KG1 (cell line): Measurements from ENCODE around the gene NET1.
A peak's percentile ranks its signal among the peaks of the same experiment; 100 is the strongest.
"Not testable (repeated sequence)": the region's sequence is repeated elsewhere in the genome, so short reads cannot be mapped to it uniquely, and the experiment has no call there.

ENCODE experiments used
- DNase-seq: peaks from one replicate; lab custom pipeline; 2025; lab: John Stamatoyannopoulos, UW

The NET1 gene

DNA sequence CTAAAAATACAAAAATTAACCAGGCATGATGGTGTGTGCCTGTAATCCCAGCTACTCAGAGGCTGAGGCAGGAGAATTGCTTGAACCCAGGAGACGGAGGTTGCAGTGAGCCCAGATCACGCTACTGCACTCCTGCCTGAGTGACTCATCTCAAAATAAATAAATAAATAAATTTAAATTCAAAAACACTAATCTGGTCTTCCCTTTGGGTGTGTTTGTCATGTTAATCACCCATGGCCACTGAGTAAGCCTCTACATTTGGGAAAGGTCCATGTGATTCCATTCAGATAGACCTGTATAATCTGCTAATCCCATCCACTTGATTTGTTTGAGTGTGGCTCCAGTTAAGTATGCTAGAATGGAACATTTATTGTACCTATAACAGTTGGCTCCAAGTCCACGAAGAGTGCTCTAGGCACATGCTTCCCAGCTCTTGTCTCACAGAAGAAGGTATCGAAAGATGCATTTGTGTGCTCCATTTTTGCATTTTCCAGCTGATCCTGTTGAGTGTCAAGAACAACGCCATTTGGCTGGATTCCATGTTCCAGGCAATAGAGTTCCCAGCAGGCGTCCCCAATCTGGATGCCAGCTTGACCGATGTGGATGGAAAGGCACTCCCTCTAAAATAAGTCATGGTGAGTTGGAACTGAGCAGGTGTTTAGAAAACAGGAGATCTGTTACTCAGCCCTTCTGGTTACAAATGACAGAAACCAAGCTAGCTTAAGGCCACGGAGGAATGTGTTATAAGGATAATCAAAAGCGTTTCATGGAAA is 11.7 kb upstream of the NET1 start:
- no peak for DNase-seq

DNA sequence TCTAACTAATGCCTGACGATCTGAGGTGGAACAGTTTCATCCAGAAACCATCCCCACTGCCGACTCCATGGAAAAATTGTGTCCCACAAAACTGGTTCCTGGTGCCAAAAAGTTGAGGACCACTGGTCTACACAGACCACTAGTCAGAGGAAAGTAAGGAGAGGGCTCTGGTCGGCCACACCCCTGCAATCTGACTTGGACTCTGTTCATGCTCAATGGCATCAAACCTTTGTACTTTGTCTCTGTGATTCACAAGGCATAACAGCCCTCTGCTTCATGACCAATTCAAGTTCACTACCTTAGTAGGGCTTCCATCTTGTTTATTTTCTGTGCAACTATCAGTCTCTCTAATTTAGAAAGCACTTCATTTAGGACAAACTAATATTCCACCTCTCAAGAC is 9.6 kb upstream of the NET1 start:
- no peak for DNase-seq

DNA sequence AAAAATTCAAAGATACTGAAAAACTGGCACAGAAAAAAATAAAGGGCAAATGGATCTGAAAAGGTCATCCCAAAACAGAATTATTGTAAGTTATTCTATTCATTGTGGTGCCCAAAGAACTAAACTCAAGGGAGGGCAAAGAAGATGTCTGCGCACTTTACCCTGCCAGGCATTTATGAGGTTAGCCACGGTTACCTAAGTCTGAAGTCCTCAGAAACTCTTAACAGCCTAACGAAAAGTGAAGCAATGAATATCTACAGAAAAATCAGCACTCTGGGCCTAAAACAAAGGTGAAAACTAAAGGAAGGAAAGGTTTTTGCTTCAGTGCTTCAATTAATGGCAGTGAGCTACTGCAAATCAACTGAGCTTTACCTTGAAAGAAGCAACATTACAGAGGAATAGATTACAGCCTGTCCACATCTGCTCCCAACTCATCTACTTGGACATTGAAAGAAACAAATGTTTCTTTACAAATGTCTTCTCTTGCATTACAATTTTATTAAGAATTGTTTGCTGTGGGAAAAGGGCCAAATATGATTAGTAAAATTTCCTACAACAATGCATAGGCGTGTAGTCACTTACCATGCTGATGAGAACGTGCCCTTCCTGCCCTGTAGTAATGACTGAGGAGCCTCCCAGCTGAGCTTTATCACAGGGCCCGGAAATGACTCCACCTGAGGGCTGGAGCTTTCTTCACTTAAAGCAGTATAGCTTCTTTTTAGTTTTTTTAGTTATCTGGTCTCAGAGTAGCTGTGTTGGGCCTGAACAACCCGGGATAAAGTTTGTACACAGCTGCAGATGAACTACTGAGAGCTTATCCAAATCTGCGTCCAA is 7.9 kb upstream of the NET1 start, which contains the start of gene TUBAL3:
TUBAL3 (minus strand) TSS at position 621 of the 834 bp plus-strand sequence; CDS start at position 585, 36 bp downstream.
- no peak for DNase-seq

DNA sequence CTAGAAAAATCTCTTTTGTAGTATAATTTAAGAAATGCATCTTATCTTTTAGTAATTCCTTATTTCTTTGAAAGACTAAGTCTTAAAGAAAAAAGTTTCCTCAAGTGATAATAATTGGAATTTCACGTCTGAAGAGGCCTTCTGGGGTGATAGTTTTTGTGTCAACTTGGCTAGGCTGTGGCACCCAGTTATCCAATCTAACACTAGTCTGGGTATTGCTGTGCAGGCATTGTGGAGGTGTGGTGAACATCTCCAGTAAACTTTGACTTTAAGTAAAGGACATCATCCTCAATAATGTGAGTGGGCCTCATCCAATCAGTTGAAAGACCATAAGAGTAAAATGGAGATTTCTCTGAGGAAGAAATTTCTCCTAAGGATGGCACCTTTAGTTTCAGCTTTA is 5.4 kb upstream of the NET1 start:
- DNase-seq: no peak

DNA sequence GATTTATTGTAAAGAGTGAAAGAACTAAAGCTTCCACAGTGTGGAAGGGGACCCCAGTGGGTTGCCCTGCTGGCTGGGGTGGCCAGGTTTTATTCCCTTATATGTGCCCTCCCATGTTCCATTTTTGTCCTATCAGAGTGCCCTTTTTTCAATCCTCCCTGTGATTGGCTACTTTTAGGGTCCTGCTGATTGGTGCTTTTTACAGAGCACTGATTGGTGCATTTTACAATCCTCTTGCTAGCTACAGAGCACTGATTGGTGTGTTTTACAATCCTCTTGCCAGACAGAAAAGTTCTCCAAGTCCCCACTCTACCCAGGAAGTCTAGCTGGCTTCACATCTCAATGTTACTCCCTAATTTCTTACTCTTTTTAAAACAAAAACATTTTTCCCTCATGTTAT is 1.6 kb upstream of the NET1 start:
- DNase-seq: not testable (repeated sequence)

DNA sequence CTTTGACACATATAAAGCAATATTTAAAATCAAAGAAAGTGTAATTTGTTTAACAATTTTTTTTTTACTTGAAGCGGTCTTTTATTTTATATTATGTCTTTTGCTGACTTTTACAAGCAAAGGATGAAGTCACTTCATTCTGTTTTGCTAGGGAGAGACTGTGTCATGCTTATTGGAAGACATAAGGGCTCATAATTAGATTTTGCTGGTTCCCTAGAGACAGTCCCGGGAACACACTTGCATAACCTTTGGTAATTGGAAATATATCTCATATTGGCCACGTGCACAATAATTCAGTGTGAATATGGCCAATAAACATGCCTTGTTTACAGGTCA is 448 bp upstream of the NET1 start:
- no peak for DNase-seq

DNA sequence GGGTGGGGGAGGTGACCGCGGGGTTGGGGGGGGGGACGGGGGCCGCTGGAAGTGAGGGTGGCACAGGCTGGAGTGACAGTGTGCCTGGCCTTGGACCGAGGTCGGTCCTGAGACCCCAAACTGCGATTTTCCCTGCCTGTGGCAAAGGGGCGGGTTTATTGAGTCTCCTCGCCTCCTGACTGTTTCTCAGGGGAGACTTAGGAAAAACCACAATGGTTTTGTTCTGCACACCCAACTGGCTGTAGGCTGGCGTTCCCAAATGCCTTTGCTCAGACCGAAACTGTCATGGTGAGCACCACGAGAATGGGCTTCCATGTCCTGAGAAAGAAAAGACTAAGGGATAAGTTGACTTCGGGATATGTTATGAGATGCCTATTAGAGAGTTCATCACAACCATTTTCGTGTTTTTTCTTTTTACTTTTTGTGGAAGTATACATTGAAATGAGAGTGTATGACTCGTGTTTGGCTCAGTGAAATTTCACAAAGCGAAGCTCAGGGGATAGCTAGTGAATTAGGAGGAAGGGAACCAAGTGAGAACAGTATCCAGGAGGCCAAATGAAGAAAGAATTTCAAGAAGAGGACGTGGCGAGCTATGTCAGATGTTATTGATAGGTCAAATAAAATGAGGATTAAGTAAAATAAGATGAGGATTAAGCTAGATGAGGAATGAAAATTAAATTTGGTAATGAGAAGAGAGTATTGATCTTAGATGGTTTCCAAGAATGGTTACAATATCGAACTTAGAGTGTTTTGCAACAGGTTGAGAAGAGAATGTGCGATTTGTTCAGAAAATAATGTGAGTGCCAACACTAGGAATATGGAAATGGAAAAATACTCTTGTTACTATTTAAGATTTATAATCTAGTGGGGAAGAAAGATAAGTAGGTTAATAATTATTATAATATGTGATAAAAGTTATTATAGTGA is 918 bp downstream of the NET1 start:
- no peak for DNase-seq

DNA sequence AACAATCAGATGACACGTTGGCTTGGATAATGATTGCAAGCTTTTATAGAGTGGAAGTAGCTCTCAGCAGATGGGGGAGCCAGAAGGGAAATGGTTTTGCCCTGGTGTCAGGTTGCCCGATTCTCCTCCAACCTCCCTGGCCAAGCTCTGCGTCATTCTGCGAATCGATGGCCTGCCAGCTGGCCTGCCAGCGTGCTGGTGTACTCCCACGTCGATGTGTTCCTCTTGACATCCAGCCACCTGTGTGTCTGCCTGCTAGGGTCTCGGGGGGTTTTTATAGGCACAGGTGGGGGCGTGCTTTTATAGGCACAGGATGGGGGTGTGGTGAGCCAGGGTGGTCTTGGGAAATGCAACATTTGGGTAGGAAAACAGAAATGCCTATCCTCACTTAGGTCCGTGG is 4.6 kb downstream of the NET1 start:
- DNase-seq: no peak

DNA sequence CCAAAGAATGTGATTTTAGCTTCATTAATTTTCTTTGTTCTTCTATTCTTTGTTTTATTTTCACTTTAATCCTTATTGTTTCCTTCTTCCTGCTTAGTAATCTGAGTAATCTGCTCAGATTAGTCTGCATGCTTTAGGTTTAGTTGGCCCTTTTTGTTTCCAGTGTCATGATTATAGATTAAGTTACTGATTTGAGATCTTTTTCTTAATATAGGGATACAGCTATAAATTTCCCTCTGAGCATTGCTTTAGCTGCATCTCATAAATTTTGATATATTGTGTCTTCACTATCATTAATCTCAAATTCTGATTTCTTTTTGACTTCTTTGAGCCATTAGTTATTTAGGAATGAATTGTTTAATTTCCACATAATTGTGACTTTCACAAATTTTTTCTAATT is 6.2 kb downstream of the NET1 start:
- DNase-seq: no peak

DNA sequence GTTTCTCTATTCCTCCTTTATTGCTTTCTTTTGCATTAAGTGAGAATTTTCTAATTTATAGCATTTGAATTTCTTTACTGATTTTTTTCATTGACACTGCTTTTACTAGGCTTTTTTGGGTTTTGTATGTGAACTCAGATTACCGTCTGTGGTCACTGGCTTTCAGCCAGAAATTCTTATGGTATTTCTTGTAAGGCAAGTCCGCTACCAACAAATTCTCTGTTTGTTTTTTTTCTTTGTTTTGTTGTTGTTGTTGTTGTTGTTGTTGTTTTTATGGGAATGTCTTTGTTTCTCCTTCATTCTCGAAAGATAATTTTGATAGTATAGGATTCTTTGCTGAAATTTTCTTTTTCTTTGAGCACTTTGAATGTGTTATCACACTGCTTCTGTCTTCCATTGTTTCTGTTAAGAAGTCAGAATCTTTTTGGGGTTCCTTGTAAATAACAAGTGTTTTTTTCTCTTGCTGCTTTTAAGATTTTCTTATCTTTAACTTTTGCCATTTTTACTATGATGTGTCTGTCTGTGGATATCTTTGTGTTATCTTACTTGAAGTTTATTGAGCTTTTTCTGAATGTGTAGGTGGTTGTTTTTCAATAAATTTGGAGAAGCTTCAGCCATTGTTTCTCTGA is 7.2 kb downstream of the NET1 start:
- DNase-seq: no peak

DNA sequence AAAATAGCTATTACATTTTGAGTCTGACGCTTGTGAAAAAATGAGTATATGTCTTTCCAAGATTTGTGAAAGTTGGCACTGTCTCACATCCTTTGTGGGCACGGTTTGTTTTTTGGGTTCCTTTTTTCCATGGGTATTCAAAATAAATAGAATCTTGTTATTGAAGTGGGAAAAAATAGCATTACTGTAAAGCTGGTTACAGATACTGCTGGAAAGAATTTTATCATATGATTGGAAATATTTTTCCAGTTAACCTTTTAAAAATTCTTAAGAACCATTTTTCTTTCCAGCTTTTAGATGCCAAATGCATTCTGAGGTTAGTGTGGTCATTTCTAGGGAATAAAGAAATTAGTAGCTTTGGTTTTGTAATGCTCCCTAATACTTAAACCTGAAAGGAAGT is 11.4 kb downstream of the NET1 start:
- no peak for DNase-seq

DNA sequence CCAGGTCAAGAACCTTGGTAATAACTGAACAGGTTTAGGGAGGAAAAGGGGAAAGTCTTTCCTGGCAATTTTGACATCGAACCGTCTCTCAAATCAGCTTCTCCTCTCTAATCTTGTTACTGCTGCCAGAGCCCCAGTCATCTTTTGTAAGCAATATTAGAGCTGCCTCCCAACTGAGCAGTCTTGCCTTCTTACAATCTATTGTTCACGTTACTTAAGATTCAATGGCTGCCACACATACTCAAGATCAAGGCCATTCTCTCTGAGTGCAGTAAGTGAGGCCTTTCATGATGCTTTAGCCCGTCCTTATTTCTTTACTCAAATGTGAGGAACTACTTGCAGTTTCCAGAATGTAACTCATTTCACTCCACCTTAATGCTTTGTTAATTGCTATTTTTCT is 12.4 kb downstream of the NET1 start:
- no peak for DNase-seq

DNA sequence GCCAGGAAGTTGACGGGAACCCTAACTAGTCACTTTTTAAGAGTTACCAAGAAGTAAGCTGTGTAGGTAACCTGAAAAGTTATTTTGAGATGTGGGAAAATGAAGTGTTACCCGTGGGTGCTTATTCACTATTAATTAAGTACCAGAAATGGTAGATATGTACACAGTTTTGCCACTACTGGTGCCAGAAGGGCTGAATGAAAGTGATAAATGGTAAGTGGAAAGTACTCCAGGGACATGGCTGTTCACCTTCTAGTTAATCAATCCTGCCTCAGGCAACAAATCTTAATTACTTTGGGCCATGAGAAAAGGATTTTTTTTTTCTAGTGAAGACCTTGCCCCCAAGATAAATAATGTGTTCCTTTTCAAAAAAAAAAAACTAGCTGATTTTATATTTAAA is 15.8 kb downstream of the NET1 start:
- no peak for DNase-seq

DNA sequence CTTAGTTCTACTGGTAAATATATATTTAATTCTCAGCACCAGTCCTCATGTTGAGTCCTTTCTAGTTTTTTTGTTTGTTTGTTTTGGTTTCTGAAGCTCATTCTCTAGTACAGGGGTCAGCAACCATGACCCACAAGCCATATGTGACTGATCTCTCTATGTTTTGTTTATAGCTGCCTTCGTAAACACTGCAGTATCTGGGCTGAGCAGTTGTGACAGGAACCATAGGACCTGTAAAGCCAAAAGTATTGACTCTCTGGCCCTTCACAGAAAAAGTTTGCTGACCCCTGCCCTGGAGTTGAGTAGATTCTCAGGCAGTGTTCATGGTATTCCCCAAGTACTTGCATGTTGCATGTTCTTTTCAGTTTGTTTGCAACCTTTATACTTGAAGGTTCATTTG is 20.8 kb downstream of the NET1 start:
- DNase-seq: no peak

DNA sequence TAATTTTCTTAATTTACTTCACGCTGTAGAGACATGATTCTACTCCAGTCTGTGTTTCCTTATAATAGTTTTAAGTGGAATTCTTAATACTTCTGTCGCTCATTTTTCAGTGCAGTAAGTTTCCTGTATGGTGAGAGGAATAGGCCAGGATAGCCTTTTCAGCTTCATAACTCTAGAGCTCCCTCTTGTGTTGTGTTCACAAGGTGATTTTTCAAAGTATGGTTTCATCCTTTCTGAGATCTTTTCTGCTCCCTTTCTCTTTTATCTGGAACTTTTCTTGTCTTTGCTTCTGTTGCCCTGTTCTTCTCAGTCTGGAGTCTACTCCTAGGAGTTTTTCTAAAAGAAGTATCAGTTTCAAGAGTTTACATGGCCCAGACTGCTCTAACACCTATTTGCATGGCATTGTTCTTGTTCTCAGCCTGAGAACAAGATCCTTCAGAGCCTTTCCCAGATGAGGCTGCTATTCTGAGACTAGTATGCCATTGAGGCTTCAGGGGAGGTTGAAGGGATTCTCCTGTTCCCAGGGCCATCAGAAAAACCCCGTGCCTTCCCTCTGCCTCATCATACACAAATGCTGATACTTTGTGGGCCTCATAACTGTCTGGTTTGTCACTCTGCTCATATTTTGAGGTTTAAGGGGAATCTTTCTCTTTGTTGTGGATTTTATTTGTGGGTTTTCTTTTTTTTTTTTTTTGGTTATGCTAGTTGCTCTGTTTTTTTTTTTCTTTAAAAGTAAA is 21.8 kb downstream of the NET1 start:
- DNase-seq: peak; percentile 9

DNA sequence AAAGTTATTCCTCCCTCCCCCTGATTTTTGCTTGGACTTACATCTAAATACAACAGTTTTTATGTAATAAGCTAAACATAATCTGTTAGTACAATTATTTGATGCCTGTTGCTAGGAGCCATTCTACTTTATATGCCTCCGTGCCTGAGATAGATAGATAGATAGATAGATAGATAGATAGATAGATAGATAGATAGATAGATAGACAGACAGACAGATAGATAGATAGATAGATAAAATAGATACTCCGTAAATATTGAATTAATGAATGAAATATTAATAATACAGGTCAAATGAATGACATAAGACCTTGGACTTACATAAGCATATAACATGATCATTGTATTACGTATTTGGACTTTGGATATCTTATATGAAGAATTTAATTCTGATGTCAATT is 23.0 kb downstream of the NET1 start:
- no peak for DNase-seq

DNA sequence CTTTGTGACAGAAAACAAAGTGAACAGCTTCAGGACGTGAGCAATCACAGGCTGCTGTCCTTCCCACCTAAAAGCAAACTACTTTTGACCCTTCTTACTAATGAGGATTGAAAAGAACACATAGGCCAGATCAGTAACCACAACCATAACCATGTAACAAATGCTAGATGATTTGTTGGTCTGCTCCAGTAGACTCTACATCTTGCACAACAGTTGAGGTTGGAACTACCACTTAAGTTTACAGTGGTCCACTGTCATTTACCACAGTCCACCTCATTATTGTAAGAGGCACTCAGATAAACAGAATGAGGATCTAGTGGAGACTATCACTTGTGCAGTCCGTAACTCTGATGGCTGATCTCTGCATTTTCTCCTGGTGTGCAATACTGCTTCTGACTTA is 27.8 kb downstream of the NET1 start:
- DNase-seq: no peak

DNA sequence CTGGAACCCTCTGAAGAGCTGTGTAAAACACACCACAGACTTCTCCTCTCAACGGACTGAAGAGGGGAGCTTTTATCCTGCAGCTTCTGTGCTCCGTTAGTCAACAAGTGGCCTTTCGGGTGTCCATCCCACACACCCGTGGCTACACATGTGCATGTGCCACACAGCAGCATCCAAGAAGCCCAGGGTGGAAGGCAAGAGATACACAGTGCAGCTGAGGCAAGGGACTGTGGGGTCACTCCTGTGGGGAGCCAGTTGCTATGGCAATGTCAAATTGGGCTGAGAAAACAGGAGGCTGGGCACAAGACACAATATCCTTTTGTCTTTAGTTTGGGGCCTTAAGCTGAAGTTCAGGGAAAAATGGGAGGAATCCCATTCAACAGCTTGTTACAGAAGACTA is 28.7 kb downstream of the NET1 start:
- no peak for DNase-seq

DNA sequence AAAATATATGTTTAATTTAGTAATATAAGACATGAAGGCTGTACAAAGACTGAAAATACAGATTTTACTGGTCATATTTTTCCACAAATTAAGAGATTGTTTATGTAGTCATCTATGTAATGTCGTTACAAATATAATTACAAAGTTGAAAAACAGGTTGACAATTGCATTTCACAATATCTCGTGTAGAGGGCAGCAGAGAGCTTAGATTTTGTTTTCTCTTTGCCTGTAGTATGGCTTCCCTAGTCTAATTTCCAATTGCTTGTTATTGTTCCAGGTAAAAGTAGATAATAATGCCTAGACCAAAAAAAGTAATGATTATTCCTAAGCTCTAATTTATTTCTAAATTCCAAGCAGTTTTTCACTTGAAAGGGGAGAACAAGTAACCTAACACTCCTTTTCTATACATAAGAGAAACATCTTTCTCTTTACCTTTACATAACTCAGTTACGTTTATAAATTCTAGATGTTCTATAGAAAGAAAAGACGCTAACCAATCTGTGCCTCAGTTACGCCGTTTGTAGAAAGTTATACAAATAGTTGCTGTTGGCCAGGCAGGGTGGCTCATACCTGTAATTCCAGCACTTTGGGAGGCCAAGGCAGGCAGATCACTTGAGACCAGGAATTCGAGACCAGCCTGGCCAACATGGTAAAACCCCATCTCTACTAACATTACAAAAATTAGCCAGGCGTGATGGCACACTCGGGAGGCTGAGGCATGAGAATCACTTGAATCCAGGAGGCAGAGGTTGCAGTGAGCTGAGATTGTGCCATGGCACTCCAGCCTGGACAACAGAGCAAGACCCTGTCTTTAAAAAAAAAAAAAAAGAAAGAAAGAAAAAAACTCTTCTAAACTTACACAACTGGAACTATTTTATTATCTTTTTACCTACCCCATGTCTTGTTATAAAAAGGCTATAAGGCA is 30.0 kb downstream of the NET1 start:
- DNase-seq: peak; percentile 41

DNA sequence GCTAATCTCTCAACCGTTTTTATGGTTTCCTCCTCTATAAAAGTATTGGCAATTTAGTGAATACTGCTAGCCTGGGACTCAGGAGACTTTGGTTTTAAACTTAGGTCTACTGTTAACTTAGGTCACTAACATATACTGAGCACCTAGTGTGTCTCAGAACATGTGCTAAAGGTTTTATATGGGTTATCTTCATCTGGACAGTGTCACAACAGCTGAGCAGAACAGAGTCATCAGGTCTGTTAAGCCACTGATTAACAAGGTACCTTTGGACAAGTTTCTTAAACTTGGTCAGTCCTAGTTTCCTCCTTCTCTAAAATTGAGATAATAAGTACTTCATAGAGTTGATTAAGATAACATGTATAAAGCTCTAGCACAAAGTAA is 30.6 kb downstream of the NET1 start:
- no peak for DNase-seq
